Measurements from ENCODE around the gene YIPF4.
"Not testable (repeated sequence)": the region's sequence is repeated elsewhere in the genome, so short reads cannot be mapped to it uniquely, and the experiment has no call there.

Gene YIPF4

DNA sequence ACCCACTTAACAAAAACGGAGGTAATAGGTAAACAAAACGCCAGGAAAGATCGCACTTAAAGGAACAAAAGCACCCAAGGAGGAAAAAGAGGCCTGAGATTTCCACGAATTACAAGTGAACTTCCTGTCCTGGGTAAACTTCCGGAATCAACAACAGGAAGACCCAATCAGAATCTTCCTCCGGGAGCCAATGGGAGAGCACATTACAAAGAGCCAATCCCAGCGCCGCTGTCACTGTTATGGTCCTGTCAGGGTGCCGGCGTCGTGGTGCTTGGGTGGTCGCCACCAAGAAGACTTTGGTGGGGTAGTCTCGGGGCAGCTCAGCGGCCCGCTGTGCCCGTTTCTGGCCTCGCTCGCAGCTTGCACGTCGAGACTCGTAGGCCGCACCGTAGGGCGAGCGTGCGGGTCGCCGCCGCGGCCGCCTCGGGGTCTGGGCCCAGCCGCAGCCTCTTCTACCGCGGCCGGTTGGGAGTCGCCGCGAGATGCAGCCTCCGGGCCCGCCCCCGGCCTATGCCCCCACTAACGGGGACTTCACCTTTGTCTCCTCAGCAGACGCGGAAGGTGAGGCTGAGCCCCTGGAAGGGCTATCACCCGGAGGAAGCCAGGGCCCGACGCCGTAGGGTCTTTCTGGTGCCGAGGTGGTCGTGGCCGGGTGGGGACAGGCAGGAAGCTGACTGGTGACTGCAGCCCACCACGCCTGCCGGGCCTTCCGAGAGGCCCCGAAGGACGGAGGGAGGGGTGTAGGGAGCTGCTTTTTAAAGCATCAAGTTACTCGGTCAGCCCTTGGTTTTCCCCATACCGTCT lies at the start of gene YIPF4:
Gene YIPF4 (plus strand): TSS at position 231 of the 804 bp plus-strand sequence. CDS start 252 bp downstream, at position 483.
- in situ Hi-C loops (cut with HindIII; ENCODE audit: low pct_ligation_motif_present, low pct_unique_long_range_greater_than_20kb, low sequenced_read_pairs): no loop called here
- peak; percentile 95 for DNase-seq

DNA sequence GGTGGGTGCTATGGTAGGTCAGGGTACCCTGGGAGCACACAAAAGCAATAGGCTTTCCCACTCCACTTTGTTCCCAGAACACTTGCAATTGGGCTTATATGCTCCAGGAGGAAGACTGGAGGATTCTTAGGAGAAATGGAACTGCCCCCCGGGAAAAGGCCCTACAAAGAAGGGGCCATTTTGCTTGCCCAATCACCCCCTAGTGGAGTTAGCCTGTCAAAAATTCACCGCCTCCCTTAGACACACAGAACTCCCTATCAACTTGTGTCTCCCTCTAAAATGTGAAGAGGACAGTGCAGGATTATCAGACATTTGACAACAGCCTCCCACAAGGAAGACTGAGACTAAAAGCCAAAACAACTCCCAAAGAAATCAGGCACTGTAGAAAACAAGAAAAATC lies 49.5 kb upstream of the YIPF4 start:
- no peak for DNase-seq
- in situ Hi-C loops (cut with HindIII; ENCODE audit: low pct_ligation_motif_present, low pct_unique_long_range_greater_than_20kb, low sequenced_read_pairs): no loop called here

DNA sequence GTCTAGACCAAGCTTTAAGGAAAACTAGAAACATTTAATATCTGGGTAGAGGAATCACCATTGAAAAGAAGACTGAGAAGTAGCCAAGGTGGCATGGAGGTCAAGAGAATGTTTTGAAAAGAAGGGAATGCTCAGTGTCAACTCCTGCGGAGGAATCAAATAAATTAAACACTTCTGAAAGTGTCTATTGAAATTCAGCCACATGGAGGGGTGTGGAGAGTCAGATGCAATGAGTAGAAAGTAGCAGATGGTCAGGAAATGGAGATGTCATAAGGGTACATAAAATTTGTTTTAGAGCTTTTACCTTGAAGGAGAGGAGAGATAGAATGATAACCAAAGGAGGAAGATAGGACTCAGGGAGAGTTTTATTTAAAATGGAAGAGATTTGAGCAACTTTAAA lies 48.1 kb upstream of the YIPF4 start:
- in situ Hi-C loops (cut with HindIII; ENCODE audit: low pct_ligation_motif_present, low pct_unique_long_range_greater_than_20kb, low sequenced_read_pairs): no loop called here
- no peak for DNase-seq

DNA sequence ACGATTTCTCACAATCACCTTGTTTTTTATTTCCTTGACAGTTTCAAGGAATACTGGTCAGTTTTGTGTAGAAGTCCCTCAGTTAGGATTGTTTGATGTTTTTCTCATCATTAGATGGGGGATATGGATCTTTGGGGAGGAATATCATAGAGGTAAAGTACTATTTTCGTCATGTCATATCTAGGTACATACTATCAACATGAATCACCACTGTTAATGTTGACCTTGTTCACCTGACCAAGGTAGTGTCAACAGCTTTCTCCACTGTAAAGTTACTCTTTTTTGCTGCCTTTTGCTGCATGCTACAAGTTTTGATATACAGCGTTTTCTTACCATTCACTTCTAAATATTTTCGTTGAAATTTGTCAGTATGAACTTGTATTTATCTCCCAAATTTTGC lies 45.7 kb upstream of the YIPF4 start:
- in situ Hi-C loops (cut with HindIII; ENCODE audit: low pct_ligation_motif_present, low pct_unique_long_range_greater_than_20kb, low sequenced_read_pairs): no loop called here
- no peak for DNase-seq

DNA sequence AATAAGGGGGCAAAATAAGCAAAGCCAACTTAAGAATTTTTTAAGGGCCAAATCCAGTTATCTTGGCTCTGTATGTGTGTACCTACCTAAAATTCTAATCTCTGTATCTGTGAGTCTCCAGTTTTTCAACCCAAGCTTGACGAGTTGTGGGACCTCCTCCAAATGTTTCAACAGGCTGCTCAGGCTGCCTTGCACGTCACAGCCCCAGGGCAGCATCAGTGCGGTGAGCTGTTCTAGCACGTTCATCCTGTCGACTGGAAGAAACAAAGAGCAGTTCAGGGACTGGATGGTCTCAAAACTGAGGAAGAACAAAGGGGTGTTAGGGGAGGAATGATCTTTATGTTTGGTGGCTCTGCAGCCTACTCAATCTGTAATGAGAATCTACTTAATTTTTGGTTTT lies 42.4 kb upstream of the YIPF4 start:
- in situ Hi-C loops (cut with HindIII; ENCODE audit: low pct_ligation_motif_present, low pct_unique_long_range_greater_than_20kb, low sequenced_read_pairs): no loop called here
- no peak for DNase-seq

DNA sequence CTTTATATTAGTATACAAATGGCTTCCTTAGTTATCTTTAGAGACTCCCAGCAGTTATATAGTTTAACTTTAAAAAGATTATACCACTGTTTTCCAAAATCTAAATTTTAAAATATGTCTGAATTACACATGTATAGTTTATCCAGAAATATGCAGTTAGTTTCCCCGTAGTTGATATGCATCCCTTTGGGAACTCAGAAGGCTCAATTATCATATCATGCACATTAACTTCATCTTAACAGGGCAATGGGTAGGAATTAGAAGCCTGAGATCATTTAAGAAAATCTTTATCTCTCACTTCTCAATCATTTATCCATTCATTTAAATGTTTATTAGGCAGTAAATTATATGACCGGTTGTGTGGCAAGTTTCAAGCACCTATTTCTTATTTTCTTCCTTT lies 40.2 kb upstream of the YIPF4 start:
- DNase-seq: no peak
- in situ Hi-C loops (cut with HindIII; ENCODE audit: low pct_ligation_motif_present, low pct_unique_long_range_greater_than_20kb, low sequenced_read_pairs): no loop called here

DNA sequence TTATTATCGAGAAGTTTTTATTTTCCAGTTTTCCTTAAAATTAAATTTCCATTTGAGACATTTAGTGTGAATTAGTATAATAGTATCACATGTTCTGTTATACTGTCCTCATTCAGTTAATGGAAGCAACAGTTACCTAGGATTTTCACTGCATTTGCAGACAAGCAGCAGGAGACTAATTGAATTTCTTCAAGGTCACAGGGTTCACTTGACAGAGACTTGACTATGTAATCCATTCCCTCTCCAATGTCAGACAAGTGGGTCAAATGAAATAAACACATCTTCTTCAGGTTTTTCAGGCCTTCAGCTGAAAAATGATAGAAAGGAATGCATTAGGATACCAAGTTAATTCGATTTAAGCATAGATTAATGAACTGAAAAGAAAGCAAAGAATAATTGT lies 39.7 kb upstream of the YIPF4 start:
- DNase-seq: no peak
- in situ Hi-C loops (cut with HindIII; ENCODE audit: low pct_ligation_motif_present, low pct_unique_long_range_greater_than_20kb, low sequenced_read_pairs): no loop called here

DNA sequence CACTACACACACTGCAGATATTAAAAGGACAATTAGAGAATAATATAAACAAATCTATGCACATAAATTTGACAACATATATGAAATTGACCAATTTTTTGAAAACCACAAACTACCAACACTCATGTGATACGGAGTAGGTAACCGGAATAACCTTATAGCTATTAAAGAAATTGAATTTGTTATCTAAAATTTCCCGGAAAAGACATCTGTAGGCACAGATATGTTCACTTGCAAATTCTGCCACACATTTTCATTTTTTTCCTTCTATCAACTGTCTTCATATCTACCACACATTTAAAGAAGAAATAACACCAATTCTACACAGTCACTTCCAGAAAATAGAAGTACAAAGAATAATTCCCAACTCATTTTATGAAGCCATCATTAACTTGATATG lies 35.4 kb upstream of the YIPF4 start:
- in situ Hi-C loops (cut with HindIII; ENCODE audit: low pct_ligation_motif_present, low pct_unique_long_range_greater_than_20kb, low sequenced_read_pairs): no loop called here
- no peak for DNase-seq

DNA sequence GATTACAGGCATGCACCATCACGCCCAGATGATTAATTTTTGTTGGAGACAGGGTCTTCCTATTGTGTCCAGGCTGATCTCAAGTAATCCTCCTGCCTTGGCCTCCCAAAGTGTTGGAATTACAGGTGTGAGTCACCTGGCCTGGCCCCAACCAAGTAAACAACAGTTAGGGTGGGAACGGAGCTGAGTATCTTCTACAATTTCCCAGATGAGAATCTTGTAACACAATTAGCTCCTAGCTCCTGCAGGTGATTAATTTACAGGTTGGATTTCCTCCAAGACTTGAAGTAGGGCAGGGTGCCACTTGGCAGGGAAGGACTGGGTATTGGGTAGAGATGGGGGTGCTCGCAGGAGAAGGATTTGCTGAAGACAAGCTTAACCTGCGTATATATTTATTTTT lies 30.8 kb upstream of the YIPF4 start:
- DNase-seq: no peak
- in situ Hi-C loops (cut with HindIII; ENCODE audit: low pct_ligation_motif_present, low pct_unique_long_range_greater_than_20kb, low sequenced_read_pairs): no loop called here

DNA sequence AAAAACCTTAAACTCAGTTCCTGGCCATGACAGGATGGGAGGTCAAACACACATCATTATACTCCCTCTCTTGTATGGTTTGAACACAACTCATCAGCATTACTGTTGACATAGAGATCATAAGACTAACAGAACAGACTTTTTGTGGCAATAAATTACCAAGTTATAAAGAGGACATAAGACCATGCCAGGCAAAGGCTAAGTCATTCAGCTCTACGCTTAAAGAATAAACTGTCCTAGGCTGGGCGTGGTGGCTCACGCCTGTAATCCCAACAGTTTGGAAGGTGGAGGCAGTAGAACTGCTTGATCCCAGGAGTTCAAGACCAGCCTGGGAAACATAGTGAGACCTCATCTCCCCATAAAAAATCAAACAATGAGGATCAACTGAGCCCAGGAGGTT lies 29.4 kb upstream of the YIPF4 start:
- no peak for DNase-seq
- in situ Hi-C loops (cut with HindIII; ENCODE audit: low pct_ligation_motif_present, low pct_unique_long_range_greater_than_20kb, low sequenced_read_pairs): no loop called here

DNA sequence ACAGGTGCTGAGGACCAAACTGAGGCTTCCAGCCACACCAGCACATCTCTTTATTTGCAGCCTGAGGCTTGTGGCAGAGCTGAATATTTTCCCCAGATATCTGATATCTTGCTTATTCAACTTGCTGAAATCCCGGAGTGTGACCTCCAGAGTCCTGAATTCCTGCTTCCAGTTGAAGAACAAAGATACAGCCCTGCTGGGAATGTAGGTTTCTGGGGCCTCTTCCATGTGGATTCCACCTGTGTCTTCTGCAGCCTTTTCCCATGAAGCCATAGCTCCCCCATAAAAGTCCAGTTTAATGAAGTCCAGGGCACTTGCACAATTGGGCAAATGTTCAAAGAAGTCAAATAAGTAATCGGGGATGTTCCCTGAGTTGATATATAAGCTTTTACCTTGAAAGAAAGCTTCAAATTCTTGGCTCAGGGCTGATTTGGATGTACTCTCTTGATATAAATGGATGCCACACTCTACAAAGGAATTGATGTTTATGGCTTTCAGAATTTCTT lies 27.9 kb upstream of the YIPF4 start:
- in situ Hi-C loops (cut with HindIII; ENCODE audit: low pct_ligation_motif_present, low pct_unique_long_range_greater_than_20kb, low sequenced_read_pairs): no loop called here
- DNase-seq: no peak

DNA sequence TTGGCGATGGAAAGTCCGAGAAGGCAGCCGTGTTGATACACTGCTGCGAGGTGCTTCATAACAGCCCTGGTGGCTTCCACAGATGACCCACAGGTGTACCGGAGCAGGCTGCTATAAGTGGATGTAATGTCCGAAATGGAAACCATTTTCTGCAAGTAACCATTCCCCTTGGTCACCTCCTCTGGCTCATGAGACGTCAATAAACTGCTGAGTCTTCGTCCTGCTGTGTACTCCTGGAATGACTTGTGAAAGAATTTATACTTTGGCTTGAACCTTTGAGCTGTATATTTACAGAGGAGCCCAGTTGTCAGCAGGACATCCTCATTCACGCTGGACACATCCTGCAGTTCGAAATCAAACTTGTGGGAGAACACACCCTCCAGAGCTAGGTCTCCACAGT lies 27.4 kb upstream of the YIPF4 start:
- no peak for DNase-seq
- in situ Hi-C loops (cut with HindIII; ENCODE audit: low pct_ligation_motif_present, low pct_unique_long_range_greater_than_20kb, low sequenced_read_pairs): no loop called here

DNA sequence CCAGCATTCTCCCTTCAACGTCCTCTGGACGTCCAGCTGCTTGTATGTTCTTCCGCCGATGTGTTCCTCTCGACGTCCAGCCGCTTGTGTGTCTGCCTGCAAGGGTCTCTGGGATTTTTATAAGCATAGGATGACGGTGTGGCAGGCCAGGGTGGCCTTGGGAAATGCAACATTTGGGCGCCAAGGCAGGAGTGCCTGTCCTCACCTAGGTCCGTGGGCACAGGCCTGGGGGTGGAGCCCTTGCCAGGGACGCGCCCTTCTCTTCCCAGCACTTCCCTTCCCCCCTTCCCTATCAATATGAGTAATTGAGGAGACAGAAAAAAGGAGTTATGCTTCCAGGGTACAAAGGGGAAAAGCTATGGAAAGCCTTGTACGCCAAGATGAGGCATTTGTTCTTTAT lies 19.5 kb upstream of the YIPF4 start:
- in situ Hi-C loops (cut with HindIII; ENCODE audit: low pct_ligation_motif_present, low pct_unique_long_range_greater_than_20kb, low sequenced_read_pairs): no loop called here
- DNase-seq: no peak

DNA sequence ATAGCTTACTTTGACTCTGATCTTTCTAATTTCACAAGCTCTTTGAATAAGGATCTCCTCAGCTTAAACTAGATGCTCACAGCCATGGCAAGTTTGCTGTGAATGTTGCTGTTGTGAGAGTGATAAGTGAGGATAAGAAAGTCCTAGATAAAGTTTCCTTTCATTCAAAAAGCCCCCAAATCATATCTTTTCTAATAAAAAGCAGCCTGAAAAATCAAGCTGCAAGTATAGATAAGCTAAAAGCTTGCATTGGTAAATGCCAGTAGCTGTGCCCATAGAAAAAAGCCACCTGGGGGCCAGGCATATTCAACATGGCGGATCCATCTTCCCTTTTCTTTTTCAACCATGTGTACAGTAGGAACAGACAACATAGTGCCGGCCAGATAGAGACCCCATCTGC lies 17.3 kb upstream of the YIPF4 start:
- in situ Hi-C loops (cut with HindIII; ENCODE audit: low pct_ligation_motif_present, low pct_unique_long_range_greater_than_20kb, low sequenced_read_pairs): no loop called here
- no peak for DNase-seq

DNA sequence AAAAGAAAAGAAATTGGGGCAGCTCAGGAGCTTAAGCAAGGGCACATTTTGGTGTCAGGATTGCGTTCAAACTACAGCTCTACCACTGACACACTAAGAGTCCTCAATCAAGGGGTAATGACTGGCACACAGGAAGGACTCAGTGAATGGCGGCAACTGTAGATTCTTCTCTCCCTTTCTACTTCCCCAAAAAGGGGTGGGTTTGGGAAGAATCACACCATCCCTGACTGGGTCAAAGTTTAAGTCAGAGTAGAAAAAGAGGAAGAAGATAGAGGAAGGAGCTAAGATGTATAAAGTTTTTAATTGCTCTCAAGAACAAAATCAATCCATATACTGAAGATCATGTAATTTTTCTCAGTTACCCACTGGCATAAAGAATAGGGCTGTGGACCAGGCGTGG lies 15.6 kb upstream of the YIPF4 start:
- DNase-seq: no peak
- in situ Hi-C loops (cut with HindIII; ENCODE audit: low pct_ligation_motif_present, low pct_unique_long_range_greater_than_20kb, low sequenced_read_pairs): no loop called here

DNA sequence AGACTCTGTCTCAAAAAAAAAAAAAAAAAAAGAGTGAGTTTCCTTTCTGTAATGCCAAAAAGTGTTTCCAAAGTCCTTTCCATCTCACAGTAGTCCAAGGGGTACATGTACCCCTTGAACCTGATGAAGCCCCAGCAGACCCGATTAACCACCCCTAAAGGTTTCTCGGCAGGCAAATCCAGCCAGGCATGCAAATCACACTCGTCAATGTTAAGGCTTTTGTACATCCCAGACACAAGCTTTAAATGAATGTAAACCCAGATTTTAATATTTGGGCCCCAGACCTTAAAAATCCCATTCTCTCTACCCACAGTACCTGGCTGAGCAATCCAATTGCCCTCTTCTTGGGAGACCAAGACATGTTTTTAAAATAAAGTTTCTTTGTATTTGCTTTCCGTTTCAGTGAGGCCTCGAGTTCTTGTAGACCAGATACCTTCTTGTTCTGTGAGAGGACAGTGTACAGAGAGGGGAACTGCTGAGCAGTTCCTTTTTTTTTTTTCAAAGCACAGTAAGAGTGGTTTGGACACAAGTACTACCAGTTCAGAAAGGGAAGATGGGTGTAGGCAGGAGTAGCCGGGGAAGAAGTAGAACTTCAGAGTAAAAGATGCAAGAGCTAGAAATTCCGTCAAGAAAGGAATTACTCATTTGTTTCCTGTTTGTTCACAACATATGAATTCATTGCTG lies 13.1 kb upstream of the YIPF4 start, which contains the start of gene NLRC4:
Gene NLRC4 (minus strand): TSS at position 465 of the 684 bp plus-strand sequence. CDS start 8,111 bp downstream, outside the sequence.
- in situ Hi-C loops (cut with HindIII; ENCODE audit: low pct_ligation_motif_present, low pct_unique_long_range_greater_than_20kb, low sequenced_read_pairs): no loop called here
- DNase-seq: no peak

DNA sequence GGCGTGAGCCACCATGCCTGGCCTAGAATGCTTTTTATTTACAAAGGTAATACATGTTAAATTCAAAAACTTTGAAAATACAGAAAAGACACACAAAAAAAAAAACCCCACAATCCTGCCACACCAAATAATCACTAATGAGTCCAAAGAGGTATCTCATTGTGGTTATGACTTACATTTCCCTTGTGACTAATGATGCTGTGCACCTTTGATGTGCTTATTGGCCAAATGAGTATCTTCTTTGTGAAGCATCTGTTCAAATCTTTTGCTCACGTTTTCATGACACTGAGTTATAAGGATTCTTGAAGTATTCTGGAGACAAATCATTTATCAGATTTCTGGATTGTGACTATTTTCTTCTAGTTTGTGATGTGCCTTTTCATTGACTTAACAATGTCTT lies 6.6 kb upstream of the YIPF4 start:
- DNase-seq: no peak
- in situ Hi-C loops (cut with HindIII; ENCODE audit: low pct_ligation_motif_present, low pct_unique_long_range_greater_than_20kb, low sequenced_read_pairs): no loop called here

DNA sequence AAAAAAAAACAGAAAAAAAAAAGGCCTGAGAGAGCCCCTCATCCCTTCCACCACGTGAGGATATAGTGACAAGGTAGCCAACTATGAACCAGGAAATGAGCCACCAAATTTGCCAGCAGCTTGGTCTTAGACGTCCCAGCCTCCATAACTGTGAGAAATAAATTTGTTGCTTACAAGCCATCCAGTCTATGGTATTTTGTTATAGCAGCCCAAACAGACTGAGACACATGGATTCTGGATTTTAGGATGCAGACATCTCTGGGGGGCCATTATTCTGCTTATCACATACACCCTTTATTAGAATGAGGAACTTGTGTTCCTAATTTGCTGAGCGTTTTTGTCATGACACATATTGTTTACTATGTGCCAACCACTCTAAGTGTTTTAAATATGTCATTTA lies 5.4 kb upstream of the YIPF4 start:
- in situ Hi-C loops (cut with HindIII; ENCODE audit: low pct_ligation_motif_present, low pct_unique_long_range_greater_than_20kb, low sequenced_read_pairs): no loop called here
- DNase-seq: no peak

DNA sequence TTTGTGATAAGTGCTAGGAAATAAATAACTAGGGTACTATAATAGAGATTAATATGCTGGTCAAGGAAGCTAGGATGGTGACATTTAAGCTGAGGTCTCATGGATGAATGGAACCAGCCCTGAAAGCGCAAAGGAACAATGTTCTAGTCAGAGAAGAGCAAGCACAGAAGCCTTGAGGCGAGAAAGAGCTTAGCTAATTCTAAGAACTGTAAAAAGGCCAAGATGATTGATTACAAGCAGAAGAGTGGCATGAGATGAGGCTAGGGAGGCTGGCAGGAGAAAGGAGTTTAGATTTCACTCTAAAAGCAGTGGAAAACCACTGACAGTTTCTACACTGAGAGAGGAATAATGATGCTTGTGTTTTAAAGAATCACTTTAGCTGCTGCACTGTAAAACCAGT lies 3.4 kb upstream of the YIPF4 start:
- in situ Hi-C loops (cut with HindIII; ENCODE audit: low pct_ligation_motif_present, low pct_unique_long_range_greater_than_20kb, low sequenced_read_pairs): no loop called here
- DNase-seq: no peak

DNA sequence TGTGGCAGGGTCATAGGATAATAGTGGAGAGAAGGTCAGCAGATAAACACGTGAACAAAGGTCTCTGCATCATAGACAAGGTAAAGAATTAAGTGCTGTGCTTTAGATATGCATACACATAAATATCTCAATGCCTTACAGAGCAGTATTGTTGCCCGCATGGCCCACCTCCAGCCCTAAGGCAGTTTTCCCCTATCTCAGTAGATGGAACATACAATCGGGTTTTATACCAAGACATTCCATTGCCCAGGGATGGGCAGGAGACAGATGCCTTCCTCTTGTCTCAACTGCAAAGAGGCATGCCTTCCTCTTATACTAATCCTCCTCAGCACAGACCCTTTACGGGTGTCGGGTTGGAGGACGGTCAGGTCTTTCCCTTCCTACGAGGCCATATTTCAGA lies 1.9 kb upstream of the YIPF4 start:
- in situ Hi-C loops (cut with HindIII; ENCODE audit: low pct_ligation_motif_present, low pct_unique_long_range_greater_than_20kb, low sequenced_read_pairs); DNase-seq: not testable (repeated sequence)

Data from ACHN (cell line).